Memory B cell (primary cell): Measurements from ENCODE around the gene DHRS11.
A peak's percentile ranks its signal among the peaks of the same experiment; 100 is the strongest.

Experiments used
- ATAC-seq: fragments of 150-1000 bp; cut with Tn5 transposase; 2 replicates; pipeline ENCODE4 v1.10.0; 2021; ENCODE audit warnings: low read depth, mild to moderate bottlenecking, moderate library complexity
- DNase-seq, 2 donors: peaks; one replicate each; pipeline ENCODE4 v3.0.0; 2022; ENCODE audit warnings: low spot score in 2 of 2
- H3K27ac Mint-ChIP-seq: one replicate; pipeline ENCODE4 v1.8.0; 2022; ENCODE audit warnings: mild to moderate bottlenecking, moderate library complexity, mixed read lengths
- H3K27me3 Mint-ChIP-seq: one replicate; pipeline ENCODE4 v1.8.0; 2022; ENCODE audit warnings: mixed read lengths
- H3K36me3 Mint-ChIP-seq: one replicate; pipeline ENCODE4 v1.8.0; 2022; ENCODE audit warnings: mild to moderate bottlenecking, mixed read lengths
- H3K4me1 Mint-ChIP-seq: one replicate; pipeline ENCODE4 v1.8.0; 2022; ENCODE audit warnings: mixed read lengths
- H3K4me3 Mint-ChIP-seq: one replicate; pipeline ENCODE4 v1.8.0; 2022; ENCODE audit warnings: mild to moderate bottlenecking, moderate library complexity, mixed read lengths
- H3K9me3 Mint-ChIP-seq: one replicate; pipeline ENCODE4 v1.8.0; 2022; ENCODE audit warnings: mixed read lengths

The DHRS11 gene

DNA sequence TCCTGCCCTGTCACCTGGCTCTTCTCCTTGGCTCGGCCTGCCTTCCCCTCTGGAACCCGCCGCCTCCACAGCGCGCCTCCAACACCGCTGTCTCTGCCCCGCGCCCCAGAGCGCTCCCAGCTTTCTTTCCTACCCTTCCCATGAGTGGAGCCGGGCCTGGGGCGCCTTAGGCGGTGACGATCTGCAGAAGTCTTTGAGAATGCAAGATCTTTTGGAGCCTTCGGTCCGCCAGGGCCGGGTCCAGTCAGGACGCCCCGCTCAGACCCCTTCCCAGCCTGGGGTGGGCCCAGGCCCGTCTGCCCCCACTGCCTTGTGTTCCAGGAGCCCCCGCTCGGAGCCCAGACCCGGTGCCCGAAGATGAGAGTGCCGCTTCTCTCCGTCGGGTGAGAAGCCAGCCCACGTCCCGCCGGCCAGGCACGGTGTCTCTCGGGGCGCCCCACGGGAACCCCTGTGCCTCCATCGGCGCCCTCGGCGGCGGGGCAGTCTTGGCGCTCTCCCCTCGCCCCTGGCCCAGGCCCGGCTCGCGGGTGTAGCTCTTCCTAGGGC is 49.7 kb downstream of the DHRS11 start:
- Mint-ChIP-seq H3K4me3 (no peak overlapping the region), H3K27me3 (peaks cover 30% of the 10 kb centered on the region), H3K4me1 (peaks cover 7% of the 10 kb centered on the region), H3K9me3 (no peaks in the 10 kb centered on the region), H3K36me3 (no peaks in the 10 kb centered on the region), H3K27ac (no peak overlapping the region)
- DNase-seq (no peak), ATAC-seq (no peak)

DNA sequence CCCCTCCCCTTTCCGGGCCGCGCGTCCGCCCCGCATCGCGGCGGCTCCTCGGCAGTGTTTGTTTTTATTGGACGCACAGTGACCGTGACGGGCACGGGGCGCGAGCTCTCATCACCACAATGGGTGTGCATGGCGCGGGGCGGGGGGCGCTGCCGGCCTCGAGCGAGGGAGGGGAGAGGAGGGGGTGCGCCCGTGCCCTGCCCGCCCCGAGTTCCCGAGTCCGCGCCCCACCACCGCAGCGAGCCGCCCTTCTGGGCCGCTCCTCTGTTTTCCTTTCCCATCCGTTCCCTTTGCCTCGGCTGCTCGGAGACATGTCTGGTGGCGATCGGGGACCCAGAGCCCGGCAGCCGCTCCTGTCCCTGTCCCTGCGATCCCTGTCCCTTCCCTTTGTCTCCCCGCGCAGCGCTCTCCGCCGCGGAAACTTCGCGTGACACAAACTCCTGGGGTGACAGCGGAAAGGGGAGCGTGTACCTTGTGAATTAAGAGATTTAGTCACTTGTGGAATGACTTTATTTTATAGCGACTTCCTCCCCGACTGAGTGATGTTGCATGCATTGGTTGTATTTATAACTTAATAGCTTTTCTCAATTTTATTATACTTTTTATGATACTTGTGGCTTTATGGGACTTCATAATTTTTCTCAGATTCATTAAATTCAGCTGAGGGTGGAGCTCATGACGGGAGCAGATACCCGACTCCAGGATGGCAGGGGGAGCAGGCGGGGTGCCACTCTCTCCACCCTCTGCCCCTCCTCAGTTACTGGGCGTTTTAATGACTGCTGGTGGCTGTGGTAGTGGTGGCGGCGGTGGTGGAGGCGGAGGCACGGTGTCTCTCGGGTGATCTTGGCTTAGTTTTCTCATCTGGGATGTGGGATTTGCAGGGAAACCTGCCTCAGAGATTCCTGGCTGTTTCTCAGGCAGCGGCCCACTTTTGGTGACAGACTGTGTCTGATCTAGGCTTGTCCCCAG is 50.5 kb downstream of the DHRS11 start:
- Mint-ChIP-seq H3K4me3 (peak overlapping the region; percentile 60), H3K9me3 (no peaks in the 10 kb centered on the region), H3K27me3 (peaks cover 36% of the 10 kb centered on the region), H3K27ac (no peak overlapping the region), H3K4me1 (peaks cover 7% of the 10 kb centered on the region), H3K36me3 (no peaks in the 10 kb centered on the region)
- DNase-seq (no peak), ATAC-seq (no peak)

- no peak for DNase-seq
- no peaks in the 10 kb centered on the region for H3K9me3 Mint-ChIP-seq
- ATAC-seq: no peak
- peaks cover 7% of the 10 kb centered on the region for H3K4me1 Mint-ChIP-seq
- no peak overlapping the region for H3K27ac Mint-ChIP-seq
- H3K36me3 Mint-ChIP-seq: no peaks in the 10 kb centered on the region
- H3K27me3 Mint-ChIP-seq: peaks cover 34% of the 10 kb centered on the region
- no peak overlapping the region for H3K4me3 Mint-ChIP-seq
These were observed 51.5 kb downstream of the DHRS11 start for GRCh38 chr17:36643086-36643685.

GRCh38 chr17:36645422-36645821 is 53.7 kb downstream of the DHRS11 start:
- Mint-ChIP-seq H3K4me1 (peaks cover 10% of the 10 kb centered on the region), H3K36me3 (no peaks in the 10 kb centered on the region), H3K27ac (no peak overlapping the region), H3K27me3 (peaks cover 45% of the 10 kb centered on the region), H3K9me3 (no peaks in the 10 kb centered on the region), H3K4me3 (no peak overlapping the region)
- ATAC-seq (no peak), DNase-seq (no peak)

DNA sequence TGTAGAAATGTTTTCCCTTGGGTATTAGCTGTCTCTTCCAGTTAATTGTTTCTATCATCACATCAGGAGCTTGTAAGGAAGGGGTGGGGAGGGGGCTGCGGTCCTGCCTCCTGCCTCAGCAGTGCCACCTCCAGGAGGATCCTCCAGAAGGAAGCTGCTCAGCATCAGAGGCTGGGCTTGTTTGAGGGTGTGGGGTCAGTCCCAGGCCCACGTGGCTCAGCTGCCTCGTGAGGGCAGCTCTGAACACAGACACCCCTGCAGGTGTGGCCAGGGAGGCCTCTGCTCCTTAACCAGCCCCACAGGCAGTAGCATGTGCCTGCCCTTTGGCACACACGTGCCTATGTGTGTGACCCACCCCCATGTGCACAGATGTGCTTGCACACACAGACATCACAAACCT is 56.0 kb downstream of the DHRS11 start:
- no peak for DNase-seq
- Mint-ChIP-seq H3K27ac (no peak overlapping the region), H3K9me3 (no peaks in the 10 kb centered on the region), H3K4me3 (no peak overlapping the region), H3K4me1 (peaks cover 5% of the 10 kb centered on the region), H3K27me3 (peaks cover 46% of the 10 kb centered on the region), H3K36me3 (peaks cover 1% of the 10 kb centered on the region)
- ATAC-seq: no peak

GRCh38 chr17:36650096-36650775 is 58.6 kb downstream of the DHRS11 start:
- no peak overlapping the region for H3K4me3 Mint-ChIP-seq
- H3K27ac Mint-ChIP-seq: no peak overlapping the region
- H3K36me3 Mint-ChIP-seq: peaks cover 3% of the 10 kb centered on the region
- no peaks in the 10 kb centered on the region for H3K9me3 Mint-ChIP-seq
- no peak for DNase-seq
- peaks cover 50% of the 10 kb centered on the region for H3K27me3 Mint-ChIP-seq
- ATAC-seq: no peak
- H3K4me1 Mint-ChIP-seq: peaks cover 5% of the 10 kb centered on the region
